Stimulated activated CD4-positive, alpha-beta T cell treated with anti-CD3 and anti-CD28 coated beads, Interleukin-1b, Interleukin-23, amount 100 ng/mL, for 24 hours (primary cell): ENCODE measurements around the gene MTHFD1.

Experiments
- DNase-seq, 4 experiments: peaks; one replicate each; pipeline ENCODE4 v3.0.0-alpha.2; 2020; ENCODE audit warnings: low read depth in 4 of 4, low spot score in 1 of 4

Gene MTHFD1

GRCh38 chr14:64405295-64405694 is 17.1 kb downstream of the MTHFD1 start:
- no peak for DNase-seq

- DNase-seq: no peak
Observed at GRCh38 chr14:64407329-64407728, 19.2 kb downstream of the MTHFD1 start.

DNA sequence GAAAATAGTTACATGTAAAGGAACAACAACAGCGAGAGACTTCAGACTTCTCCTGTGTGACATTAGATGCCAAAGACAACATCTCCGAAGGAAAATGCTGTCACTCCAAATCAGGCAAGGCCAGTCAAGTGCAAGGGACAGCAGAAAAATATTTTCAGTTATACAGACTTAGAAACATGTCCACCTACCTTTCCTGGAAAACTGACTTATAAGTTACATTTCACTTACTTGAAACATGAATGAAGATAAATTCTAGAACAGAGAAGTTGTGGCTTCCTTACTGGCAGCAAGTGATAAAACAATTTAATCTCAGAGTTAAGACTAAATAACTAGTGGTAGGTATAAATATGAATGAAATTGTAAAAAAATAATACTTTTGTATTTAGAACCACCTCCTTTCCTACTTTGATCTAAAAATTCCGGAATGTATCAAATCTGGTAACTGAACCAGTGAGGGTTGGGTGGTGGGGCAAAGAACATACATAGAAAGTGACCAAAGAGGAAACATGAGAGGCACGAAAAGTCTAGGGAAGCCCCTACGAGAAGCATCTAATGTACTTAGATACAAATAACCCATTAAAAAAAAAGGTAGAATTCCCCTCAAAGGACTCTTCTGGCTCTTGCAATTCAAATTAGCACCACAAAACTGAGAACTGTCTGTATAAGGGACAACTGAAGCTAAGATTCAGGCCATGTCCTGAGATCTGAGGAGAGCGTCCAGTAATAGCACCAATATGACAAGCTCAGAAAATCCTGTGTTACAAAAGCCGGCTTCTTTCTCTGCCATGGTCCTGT is 21.2 kb downstream of the MTHFD1 start:
- DNase-seq: no peak

- no peak for DNase-seq
Observed at GRCh38 chr14:64410084-64410774, 22.1 kb downstream of the MTHFD1 start.

DNA sequence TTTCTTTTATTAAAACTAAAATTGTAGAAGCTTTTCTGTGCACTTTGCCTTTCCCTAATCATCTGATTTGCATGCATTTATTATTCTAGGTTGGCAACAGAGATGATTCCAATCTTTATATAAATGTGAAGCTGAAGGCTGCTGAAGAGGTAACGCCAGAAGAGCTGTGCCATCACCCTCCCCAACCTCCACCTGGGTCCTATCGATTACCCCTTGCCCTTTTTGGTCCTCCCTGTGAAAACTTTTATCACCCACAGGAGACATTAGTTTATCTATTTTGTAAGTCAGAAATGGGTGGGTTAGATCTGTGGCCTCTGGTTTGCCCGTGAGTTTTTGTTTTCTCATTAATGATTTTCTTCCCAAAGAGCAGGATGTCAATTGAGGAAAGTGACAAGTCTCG is 22.8 kb downstream of the MTHFD1 start:
- no peak for DNase-seq

- DNase-seq: no peak
Observed at GRCh38 chr14:64412237-64412636, 24.1 kb downstream of the MTHFD1 start.

GRCh38 chr14:64416348-64416932 is 28.3 kb downstream of the MTHFD1 start:
- no peak for DNase-seq

DNA sequence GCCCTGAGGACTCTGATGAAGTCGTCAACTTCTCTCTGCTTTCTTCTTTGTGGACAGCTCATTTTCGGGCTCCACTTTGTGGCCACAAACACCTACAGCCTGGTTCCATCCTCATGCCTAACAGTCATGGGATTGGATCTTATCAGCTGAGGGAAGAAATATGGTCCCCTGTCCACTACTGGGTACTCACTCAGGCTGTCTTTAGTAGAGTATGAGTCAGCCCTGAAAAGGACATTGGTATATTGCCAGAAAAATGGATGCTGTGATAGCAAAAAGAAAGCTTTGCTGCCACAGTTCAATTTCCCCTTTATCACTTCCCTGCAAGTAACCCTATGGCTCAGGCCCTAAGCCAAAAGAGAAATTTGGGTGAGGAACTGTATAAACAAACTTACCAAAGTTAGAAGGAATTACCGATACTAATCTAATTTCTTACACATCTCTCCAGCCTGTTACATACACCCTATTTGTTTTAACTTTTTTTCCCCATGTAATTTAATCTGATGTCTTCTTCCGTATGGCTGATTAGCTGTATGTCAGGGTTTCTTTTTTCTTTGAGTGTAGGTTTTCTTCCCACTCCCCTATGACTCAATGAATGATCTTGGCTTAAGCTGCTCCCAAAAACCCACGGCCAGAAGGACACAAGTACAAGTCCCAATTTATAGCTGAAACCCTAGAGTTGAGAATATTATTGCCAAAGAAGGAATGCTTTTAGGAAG is 29.1 kb downstream of the MTHFD1 start:
- no peak for DNase-seq

DNA sequence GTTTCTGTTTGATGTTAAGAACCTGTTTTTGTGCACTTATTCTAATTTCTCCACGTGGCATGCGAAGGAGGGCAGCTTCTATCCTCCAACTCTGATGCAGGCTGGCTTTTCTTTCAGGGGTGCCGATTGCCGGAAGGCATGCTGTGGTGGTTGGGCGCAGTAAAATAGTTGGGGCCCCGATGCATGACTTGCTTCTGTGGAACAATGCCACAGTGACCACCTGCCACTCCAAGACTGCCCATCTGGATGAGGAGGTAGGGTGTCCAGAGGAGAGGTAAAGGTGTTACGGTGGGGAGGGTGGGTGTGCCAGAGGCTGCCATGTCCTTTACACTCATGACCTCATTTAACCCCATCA is 29.6 kb downstream of the MTHFD1 start:
- no peak for DNase-seq

DNA sequence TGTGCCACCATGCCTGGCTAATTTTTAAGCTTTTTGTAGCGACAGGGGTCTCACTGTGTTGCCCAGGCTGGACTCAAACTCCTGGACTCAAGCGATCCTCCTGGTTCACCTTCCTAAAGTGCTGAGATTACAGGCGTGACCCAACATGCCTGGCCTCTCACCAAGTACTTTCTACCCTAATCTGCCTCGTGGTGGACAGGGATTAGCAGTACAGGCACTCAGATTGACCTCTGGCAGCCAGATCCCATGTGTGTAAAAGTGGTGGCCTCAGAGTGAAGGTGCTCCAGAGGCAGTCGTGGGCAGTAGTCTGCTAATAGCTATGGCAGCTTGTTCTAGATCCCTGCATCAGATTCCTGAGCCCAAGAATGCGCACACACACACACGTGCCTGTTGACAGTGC is 30.9 kb downstream of the MTHFD1 start:
- DNase-seq: no peak

- no peak for DNase-seq
Observed at GRCh38 chr14:64421166-64421565, 33.0 kb downstream of the MTHFD1 start.

DNA sequence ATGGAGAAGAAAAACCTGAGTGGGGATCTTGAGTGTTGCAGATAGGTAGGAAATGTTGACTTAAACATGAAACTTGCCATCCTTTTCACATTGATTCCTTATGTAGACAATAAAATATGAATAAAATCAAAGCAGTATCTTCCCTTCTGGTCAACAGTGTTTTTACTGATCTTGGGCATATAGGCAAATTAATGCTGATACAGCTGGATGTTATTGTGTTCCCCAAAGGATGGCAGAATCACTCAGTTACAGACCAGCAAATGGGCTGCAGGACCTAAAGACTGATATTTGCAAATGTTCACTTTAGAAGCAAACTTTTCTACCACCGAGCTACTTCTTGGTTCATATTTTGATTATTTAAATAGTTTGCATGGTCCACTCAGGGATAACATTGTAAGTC is 33.9 kb downstream of the MTHFD1 start:
- DNase-seq: no peak

DNA sequence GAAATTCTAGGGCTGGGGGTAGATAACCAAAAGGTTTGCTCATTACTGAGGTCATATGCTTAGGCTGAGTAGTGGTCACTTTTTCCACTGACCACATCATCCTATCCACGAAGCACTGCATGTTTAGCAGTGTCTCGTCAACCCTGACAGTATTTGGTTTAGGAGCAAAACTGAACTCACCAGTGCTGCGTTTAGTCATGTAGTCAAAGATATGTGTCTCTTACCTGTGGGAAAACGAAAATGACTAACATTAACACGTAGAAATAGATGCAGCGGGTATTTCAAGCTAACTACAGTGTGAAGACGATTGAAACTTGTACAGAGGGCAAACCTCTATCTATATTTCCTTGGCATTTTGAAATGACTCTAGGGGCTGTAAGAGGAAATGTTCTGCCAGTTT is 34.6 kb downstream of the MTHFD1 start:
- DNase-seq: no peak

DNA sequence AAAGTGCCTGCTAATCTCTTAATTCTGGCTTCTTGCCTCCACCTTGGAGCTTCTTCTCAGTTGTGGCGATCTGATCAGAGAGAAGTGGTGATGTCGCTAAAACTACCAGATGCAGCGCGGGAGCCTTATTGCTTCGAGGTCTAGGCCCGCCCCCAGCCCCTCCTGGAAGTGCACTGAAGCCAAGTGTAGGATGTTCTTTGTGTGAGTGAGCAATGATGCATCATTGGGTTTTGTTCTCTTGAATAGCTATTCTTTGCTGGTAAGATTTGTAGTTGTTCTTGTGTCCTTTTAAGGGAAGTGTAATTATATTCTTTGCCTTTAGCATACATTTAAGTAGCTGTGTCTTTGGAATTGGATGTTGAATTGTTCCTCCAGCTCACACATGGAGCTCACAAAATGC is 35.8 kb downstream of the MTHFD1 start:
- DNase-seq: no peak

DNA sequence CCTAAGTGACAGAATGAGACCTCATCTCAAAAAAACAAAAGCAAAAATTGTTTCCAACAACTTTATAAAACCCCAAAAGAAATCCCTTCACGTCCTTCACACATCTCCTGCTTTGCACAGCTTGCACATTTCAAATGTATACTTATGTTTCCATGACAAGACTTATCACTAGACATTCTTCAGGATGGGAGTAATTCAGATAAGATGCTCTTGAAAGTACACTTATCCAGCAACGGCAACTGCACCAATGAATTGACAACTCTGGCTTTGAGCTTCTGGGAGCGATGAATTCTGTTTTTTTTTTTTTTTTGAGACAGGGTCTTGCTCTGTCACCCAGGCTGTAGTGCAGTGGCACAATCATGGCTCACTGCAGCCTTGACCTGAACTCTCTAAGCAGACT is 46.4 kb downstream of the MTHFD1 start:
- no peak for DNase-seq

DNA sequence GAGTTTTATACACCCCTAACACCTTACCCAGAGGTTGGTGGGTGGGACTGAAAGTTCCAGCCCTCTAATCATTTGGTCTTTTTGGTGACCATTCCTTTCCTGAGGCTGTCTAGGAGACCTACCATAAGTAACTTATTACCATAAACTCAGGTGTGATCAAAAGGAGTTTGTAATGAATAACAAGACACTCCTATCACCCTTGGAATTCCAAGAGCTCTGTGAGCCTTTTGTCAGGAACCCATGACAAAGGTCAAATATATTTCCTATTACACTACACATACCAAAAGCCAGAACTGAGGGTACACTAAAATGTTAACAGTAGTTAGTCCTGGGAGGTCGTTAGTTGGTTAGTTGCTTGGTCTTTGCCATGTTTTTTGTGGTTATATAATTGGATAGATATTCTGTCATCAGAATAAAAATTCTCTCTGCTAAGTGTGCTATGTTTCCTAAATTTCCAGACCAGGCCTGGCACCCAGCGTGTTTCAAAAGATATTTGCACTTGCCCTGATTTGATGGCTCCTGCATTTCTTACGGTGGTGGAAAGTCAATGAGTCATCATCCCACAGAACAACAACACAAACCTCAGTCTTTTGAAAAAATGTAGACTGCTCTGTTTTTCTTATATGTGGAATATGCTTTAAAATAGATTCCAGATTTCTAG is 50.2 kb downstream of the MTHFD1 start:
- DNase-seq: no peak

GRCh38 chr14:64439141-64439540 is 51.0 kb downstream of the MTHFD1 start:
- DNase-seq: no peak

DNA sequence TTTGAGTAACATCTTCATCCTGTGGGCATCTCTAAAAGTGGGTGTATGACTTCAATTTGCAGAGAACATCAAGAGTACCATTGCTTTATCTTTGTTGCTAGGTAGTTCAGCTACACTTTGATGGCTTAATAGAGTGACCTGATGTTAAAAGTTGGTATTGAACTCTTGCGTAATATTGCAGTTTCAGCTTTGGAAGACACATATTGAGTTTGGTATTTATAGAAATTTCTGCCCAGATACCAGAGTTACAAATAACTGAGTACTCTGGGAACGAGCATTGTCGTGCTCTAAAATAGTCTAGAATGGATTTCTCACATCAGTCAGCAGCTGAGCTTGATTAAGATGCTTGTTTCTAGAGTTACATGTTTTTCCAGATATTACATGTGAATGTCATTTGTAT is 52.3 kb downstream of the MTHFD1 start:
- DNase-seq: no peak

DNA sequence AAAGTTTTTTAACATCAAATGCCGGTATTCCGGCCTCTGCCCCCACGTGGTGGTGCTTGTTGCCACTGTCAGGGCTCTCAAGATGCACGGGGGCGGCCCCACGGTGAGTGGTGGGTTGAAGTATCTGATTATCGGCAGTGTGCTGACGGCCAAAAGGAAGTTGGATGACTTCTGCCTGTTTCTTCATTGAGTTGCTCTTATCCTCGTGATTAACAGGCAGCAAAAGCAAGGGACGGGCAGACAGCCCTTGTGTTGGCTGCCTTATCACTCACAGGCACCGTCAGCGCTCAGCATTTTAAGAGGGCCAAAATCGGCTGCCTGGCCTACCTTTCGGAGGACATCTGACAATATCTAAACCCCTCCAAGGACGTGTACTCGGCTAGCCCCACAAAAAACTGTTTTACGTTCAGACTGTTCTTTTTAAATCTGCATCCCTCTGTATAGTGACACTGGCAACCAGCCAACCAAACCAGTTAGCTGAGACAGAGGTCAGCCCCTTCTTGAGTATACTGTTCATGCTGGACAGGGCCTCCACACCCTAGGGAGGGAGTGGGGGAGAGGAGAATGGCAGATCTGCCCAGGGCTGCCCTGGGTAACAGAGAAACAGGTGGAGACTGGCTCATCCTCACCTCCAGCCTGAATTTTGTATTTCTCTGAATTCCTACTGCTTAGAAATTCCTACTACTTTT is 54.3 kb downstream of the MTHFD1 start:
- DNase-seq: no peak

GRCh38 chr14:64444140-64444539 is 56.0 kb downstream of the MTHFD1 start:
- DNase-seq: no peak
